Measurements from ENCODE around the gene ITPKC.

ITPKC gene

DNA sequence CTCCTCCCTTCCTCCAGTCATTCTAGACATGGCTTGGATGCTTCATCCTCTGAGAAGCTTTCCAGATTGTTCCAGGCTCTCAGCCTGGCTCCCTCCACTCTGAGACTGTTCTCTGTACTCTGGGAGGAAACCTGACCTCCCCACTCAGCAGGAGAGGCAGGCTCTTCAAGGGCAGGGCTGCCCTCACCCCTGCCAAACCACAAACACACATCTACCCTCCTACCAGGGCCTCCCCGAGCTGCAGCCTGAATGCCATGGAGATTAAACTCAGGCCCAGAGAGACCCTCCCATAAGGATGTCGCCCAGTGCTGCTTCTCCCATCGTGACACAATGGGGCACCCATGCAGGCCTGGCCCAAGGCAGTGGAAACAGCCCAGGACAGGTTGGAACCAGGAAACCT lies 42.6 kb upstream of the ITPKC start:
- no peak for DNase-seq (ENCODE audit: low read depth, low spot score)
- H3K4me1 ChIP-seq (ENCODE audit: insufficient read depth, insufficient read length) = no peaks in the 10 kb centered on the region
- no peak overlapping the region for H3K4me3 ChIP-seq (ENCODE audit: insufficient read length, low read depth)
- no peaks in the 10 kb centered on the region for H3K9me3 ChIP-seq (ENCODE audit: insufficient read depth, low read length)
- TF ChIP-seq SUZ12 (IDR thresholded peaks at IDR 0.05; ENCODE audit: extremely low read depth, insufficient read depth, insufficient read length) (no peak), YY1 (IDR thresholded peaks at IDR 0.05; ENCODE audit: insufficient read depth, insufficient read length) (no peak), ZNF274 (IDR thresholded peaks at IDR 0.05; ENCODE audit: low read depth, low read length) (no peak)
- peaks cover 84% of the 10 kb centered on the region for H3K36me3 ChIP-seq (ENCODE audit: insufficient read depth, insufficient read length, low read length)
- no peak overlapping the region for H3K9ac ChIP-seq (ENCODE audit: insufficient read length, low read depth)
- no peaks in the 10 kb centered on the region for H3K27me3 ChIP-seq (ENCODE audit: insufficient read depth, insufficient read length)

DNA sequence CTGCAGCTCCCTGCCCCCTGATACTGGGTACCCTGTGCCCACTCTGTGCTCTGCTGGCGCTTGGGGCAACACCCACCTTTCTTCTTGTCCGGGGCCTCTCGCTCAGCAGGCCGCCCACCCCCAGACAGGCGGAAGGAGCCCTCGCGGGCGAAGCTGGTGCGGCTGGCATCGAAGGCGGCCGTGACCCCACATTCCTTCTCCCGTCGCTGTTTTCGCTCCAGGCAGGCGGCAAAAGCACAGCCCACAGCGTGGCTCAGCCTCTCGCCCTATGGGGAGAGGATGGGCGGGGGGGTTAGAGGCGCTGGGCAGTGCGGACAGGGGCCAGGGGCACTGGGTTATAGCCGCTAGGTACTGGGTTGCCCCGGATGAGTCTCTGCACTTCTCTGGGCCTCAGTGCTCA lies 39.8 kb upstream of the ITPKC start:
- H3K27me3 ChIP-seq (ENCODE audit: insufficient read depth, insufficient read length) = no peaks in the 10 kb centered on the region
- TF ChIP-seq ZNF274 (IDR thresholded peaks at IDR 0.05; ENCODE audit: low read depth, low read length) = no peak
- no peak for TF ChIP-seq SUZ12 (IDR thresholded peaks at IDR 0.05; ENCODE audit: extremely low read depth, insufficient read depth, insufficient read length)
- no peak for TF ChIP-seq YY1 (IDR thresholded peaks at IDR 0.05; ENCODE audit: insufficient read depth, insufficient read length)
- H3K4me3 ChIP-seq (ENCODE audit: insufficient read length, low read depth) = no peak overlapping the region
- H3K4me1 ChIP-seq (ENCODE audit: insufficient read depth, insufficient read length) = no peaks in the 10 kb centered on the region
- no peak for DNase-seq (ENCODE audit: low read depth, low spot score)
- H3K36me3 ChIP-seq (ENCODE audit: insufficient read depth, insufficient read length, low read length) = peaks cover 69% of the 10 kb centered on the region
- no peaks in the 10 kb centered on the region for H3K9me3 ChIP-seq (ENCODE audit: insufficient read depth, low read length)
- H3K9ac ChIP-seq (ENCODE audit: insufficient read length, low read depth) = no peak overlapping the region

DNA sequence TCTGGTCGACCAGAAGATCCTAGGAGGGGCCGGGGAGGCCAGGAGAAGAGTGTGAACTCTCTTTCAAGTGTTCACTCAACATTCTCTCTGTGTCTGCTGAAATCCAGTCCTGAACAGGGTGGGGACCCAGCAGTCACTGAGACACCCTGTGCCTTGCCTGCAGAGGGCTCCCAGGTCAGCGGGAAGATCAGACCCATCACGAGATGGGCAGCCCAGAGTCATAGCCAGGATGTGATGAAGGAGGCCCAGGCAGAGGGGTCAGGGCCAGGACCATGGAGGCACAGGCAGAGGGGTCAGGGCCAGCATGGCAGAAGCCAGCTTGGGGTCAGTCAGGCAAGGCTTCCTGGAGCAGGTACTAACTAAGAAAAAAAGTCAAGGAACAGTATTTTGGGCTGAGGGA lies 35.9 kb upstream of the ITPKC start:
- TF ChIP-seq SUZ12 (IDR thresholded peaks at IDR 0.05; ENCODE audit: extremely low read depth, insufficient read depth, insufficient read length) (no peak), YY1 (IDR thresholded peaks at IDR 0.05; ENCODE audit: insufficient read depth, insufficient read length) (no peak), ZNF274 (IDR thresholded peaks at IDR 0.05; ENCODE audit: low read depth, low read length) (no peak)
- Histone ChIP-seq H3K4me1 (ENCODE audit: insufficient read depth, insufficient read length) (no peaks in the 10 kb centered on the region), H3K4me3 (ENCODE audit: insufficient read length, low read depth) (no peak overlapping the region), H3K36me3 (ENCODE audit: insufficient read depth, insufficient read length, low read length) (peaks cover 60% of the 10 kb centered on the region), H3K9ac (ENCODE audit: insufficient read length, low read depth) (no peak overlapping the region), H3K9me3 (ENCODE audit: insufficient read depth, low read length) (no peaks in the 10 kb centered on the region), H3K27me3 (ENCODE audit: insufficient read depth, insufficient read length) (no peaks in the 10 kb centered on the region)
- DNase-seq (ENCODE audit: low read depth, low spot score) = no peak

DNA sequence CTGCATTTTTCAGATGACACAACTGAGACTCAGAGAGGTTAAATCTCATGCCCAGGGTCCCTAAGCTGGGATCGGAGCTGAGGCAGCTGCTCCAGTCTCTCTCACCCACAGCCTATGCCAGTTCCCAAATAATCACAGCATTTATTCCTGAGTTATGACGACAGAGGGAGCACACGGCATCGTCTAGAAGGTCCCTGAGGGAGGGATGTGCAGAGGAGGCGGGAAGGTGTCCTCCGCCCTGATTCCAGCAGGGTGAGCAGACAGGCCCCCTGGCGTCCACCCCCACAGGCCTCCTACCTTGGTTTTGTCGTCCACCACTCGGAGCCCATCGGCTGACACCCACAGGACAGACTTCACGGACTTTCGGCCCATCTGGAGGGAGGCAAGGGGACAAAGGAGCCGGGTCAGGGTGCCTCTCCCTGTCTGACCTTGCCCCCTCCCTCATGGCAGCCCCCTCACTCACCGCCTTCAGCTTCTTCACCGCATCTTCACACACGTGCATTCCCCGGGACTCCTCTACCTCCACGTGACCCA lies 34.4 kb upstream of the ITPKC start:
- no peak overlapping the region for H3K9ac ChIP-seq (ENCODE audit: insufficient read length, low read depth)
- TF ChIP-seq ZNF274 (IDR thresholded peaks at IDR 0.05; ENCODE audit: low read depth, low read length) (no peak), YY1 (IDR thresholded peaks at IDR 0.05; ENCODE audit: insufficient read depth, insufficient read length) (no peak), SUZ12 (IDR thresholded peaks at IDR 0.05; ENCODE audit: extremely low read depth, insufficient read depth, insufficient read length) (no peak)
- H3K27me3 ChIP-seq (ENCODE audit: insufficient read depth, insufficient read length) = no peaks in the 10 kb centered on the region
- no peaks in the 10 kb centered on the region for H3K4me1 ChIP-seq (ENCODE audit: insufficient read depth, insufficient read length)
- no peak for DNase-seq (ENCODE audit: low read depth, low spot score)
- peaks cover 59% of the 10 kb centered on the region for H3K36me3 ChIP-seq (ENCODE audit: insufficient read depth, insufficient read length, low read length)
- no peaks in the 10 kb centered on the region for H3K9me3 ChIP-seq (ENCODE audit: insufficient read depth, low read length)
- no peak overlapping the region for H3K4me3 ChIP-seq (ENCODE audit: insufficient read length, low read depth)

DNA sequence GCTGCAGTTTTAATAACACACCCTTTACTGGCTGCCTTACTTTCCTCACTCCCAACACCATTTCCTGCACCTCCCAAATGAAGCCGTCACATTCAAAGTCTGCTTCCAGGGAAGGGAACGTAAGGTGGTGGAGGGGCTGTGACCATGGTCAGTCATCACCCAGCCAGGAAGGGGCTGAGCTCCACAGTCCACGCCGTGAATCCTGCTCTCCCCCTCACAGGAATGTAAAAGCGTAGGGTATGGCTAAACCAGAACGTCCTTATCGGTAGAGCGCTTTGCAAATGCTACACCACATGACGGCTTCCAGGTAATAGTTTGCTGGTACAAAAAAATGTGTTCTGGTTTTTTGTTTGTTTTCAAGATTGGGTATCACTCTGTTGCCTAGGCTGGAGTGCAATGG lies 33.5 kb upstream of the ITPKC start:
- Histone ChIP-seq H3K4me3 (ENCODE audit: insufficient read length, low read depth) (no peak overlapping the region), H3K36me3 (ENCODE audit: insufficient read depth, insufficient read length, low read length) (peaks cover 50% of the 10 kb centered on the region), H3K9ac (ENCODE audit: insufficient read length, low read depth) (no peak overlapping the region), H3K9me3 (ENCODE audit: insufficient read depth, low read length) (no peaks in the 10 kb centered on the region), H3K27me3 (ENCODE audit: insufficient read depth, insufficient read length) (no peaks in the 10 kb centered on the region), H3K4me1 (ENCODE audit: insufficient read depth, insufficient read length) (no peaks in the 10 kb centered on the region)
- TF ChIP-seq SUZ12 (IDR thresholded peaks at IDR 0.05; ENCODE audit: extremely low read depth, insufficient read depth, insufficient read length) (no peak), YY1 (IDR thresholded peaks at IDR 0.05; ENCODE audit: insufficient read depth, insufficient read length) (no peak), ZNF274 (IDR thresholded peaks at IDR 0.05; ENCODE audit: low read depth, low read length) (no peak)
- DNase-seq (ENCODE audit: low read depth, low spot score) = no peak

DNA sequence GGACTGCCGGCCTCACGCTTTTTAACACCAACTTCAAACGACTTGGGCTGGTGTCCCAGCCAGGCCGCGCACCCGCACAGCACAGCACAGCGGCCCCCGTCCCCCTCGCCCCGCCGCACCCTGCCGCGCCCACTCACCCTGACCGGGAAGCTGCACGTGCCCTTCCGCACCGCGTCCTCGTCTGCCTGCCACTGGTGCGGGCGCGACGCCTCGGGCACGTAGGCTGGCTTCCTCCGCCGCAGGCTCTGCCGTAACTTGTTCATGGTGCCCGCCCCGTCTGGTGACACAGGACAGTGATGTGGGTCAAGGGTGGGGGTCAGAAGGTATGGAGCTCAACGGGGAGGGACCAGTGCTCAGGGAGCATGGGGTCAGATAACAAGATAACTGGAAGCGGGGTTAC lies 32.6 kb upstream of the ITPKC start:
- TF ChIP-seq YY1 (IDR thresholded peaks at IDR 0.05; ENCODE audit: insufficient read depth, insufficient read length) = no peak
- Histone ChIP-seq H3K36me3 (ENCODE audit: insufficient read depth, insufficient read length, low read length) (peaks cover 47% of the 10 kb centered on the region), H3K9ac (ENCODE audit: insufficient read length, low read depth) (no peak overlapping the region), H3K4me1 (ENCODE audit: insufficient read depth, insufficient read length) (peaks cover 5% of the 10 kb centered on the region), H3K4me3 (ENCODE audit: insufficient read length, low read depth) (no peak overlapping the region), H3K9me3 (ENCODE audit: insufficient read depth, low read length) (no peaks in the 10 kb centered on the region), H3K27me3 (ENCODE audit: insufficient read depth, insufficient read length) (no peaks in the 10 kb centered on the region)
- DNase-seq (ENCODE audit: low read depth, low spot score) = no peak

DNA sequence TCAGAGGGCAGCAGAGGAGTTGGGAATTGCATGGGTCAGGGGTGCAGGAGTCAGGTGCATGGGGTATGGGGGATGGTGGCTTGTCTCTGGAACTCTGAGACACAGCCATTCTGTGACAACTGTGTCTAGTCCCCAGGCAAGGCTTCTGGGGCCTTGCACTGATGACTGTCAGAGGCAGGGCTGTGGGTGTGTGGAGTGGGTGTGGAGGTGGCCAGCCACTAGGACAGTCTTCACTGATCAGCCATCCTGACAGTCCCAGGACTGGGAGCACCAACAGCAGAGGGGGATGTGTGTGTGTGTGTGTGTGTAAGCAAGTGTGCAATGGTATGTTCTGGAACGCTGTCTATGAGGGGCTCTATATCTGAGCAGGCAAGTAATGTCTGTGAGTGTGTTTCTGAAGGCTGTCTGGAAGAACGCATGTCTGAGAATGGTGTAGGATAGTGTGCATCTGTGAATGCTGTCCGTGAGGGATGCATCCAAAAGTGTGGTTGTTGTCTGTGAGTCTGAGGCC lies 31.8 kb upstream of the ITPKC start:
- peaks cover 9% of the 10 kb centered on the region for H3K4me1 ChIP-seq (ENCODE audit: insufficient read depth, insufficient read length)
- H3K27me3 ChIP-seq (ENCODE audit: insufficient read depth, insufficient read length) = no peaks in the 10 kb centered on the region
- H3K9me3 ChIP-seq (ENCODE audit: insufficient read depth, low read length) = no peaks in the 10 kb centered on the region
- no peak for DNase-seq (ENCODE audit: low read depth, low spot score)
- TF ChIP-seq ZNF274 (IDR thresholded peaks at IDR 0.05; ENCODE audit: low read depth, low read length) (no peak), SUZ12 (IDR thresholded peaks at IDR 0.05; ENCODE audit: extremely low read depth, insufficient read depth, insufficient read length) (no peak), YY1 (IDR thresholded peaks at IDR 0.05; ENCODE audit: insufficient read depth, insufficient read length) (no peak)
- peaks cover 47% of the 10 kb centered on the region for H3K36me3 ChIP-seq (ENCODE audit: insufficient read depth, insufficient read length, low read length)
- H3K9ac ChIP-seq (ENCODE audit: insufficient read length, low read depth) = peak overlapping the region; percentile 21
- H3K4me3 ChIP-seq (ENCODE audit: insufficient read length, low read depth) = no peak overlapping the region
